GM12878 (cell line): ENCODE measurements around the gene MAP1S.

Experiments used
- BRCA1 ChIP-seq: IDR thresholded peaks from 2 replicates; pipeline ENCODE4 v1.6.1; 2011; ENCODE audit warnings: low read depth, low read length, improper control_type of control experiment
- CEBPZ ChIP-seq: fragments of 150-350 bp; IDR thresholded peaks from 2 replicates; pipeline ENCODE4 v1.6.1; 2016; ENCODE audit warnings: low read depth, low read length
- CTCF ChIP-seq, 3 experiments: IDR thresholded peaks in 2 of 3; conservative IDR thresholded peaks in 1 of 3; 2 replicates each; pipeline ENCODE4 v1.5.1; 2011; ENCODE audit warnings: low read depth in 3 of 3, low read length in 3 of 3, mild to moderate bottlenecking in 3 of 3, control low read depth in 2 of 3, moderate library complexity in 2 of 3, inconsistent platforms in 1 of 3, mixed read lengths in 1 of 3; ENCODE audit not compliant: control insufficient read depth in 2 of 3, insufficient read depth in 1 of 3; ENCODE audit errors: extremely low read depth in 1 of 3
- EGR1 ChIP-seq, 2 experiments: IDR thresholded peaks; 1 replicate in 1 of 2; 2 replicates in 1 of 2; pipeline ENCODE4 v1.6.1; 2011 to 2012; ENCODE audit warnings: low read depth in 2 of 2, low read length in 2 of 2, borderline replicate concordance in 1 of 2, mild to moderate bottlenecking in 1 of 2, moderate library complexity in 1 of 2
- POLR2A ChIP-seq: IDR thresholded peaks from 2 replicates; pipeline ENCODE4 v1.6.1; 2011; ENCODE audit warnings: low read depth, mild to moderate bottlenecking, low read length
- POLR2AphosphoS5 ChIP-seq: IDR thresholded peaks from 2 replicates; pipeline ENCODE4 v1.6.1; 2011; ENCODE audit warnings: mild to moderate bottlenecking, low read length, inconsistent platforms
- RFX5 ChIP-seq: IDR thresholded peaks from 2 replicates; pipeline ENCODE4 v1.6.1; 2011; ENCODE audit warnings: low read depth, low read length, improper control_type of control experiment
- ZNF274 ChIP-seq: IDR thresholded peaks from one replicate; pipeline ENCODE4 v1.8.0; 2011; ENCODE audit not compliant: insufficient read length, insufficient read depth
- TF ChIP-seq, protein P1 (sequence below): IDR thresholded peaks from 2 replicates; pipeline ENCODE4 v1.6.1; 2011; ENCODE audit warnings: low read depth, mild to moderate bottlenecking, low read length, moderate library complexity, borderline replicate concordance; ENCODE audit errors: extremely low read depth

- TF ChIP-seq RFX5 (no peak), EGR1 (IDR thresholded peaks at IDR 0.05; ENCODE audit: borderline replicate concordance in 1 of 2, low read depth in 2 of 2, low read length in 2 of 2) (no peak), CTCF (IDR thresholded peaks at IDR 0.05 in 2 of 3, conservative IDR thresholded peaks at IDR 0.05 in 1 of 3; ENCODE audit: control insufficient read depth in 2 of 3, extremely low read depth in 1 of 3, insufficient read depth in 1 of 3, low read depth in 3 of 3, low read length in 3 of 3) (no peak), POLR2AphosphoS5 (no peak), ZNF274 (no peak), BRCA1 (no peak), POLR2A (no peak), CEBPZ (no peak)
- TF ChIP-seq, protein P1, sequence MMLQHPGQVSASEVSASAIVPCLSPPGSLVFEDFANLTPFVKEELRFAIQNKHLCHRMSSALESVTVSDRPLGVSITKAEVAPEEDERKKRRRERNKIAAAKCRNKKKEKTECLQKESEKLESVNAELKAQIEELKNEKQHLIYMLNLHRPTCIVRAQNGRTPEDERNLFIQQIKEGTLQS: no peak
Observed at GRCh38 chr19:17686023-17686521, 33.2 kb upstream of the MAP1S start.
